Mammary epithelial cell (primary cell): Measurements from ENCODE around the gene HHAT.

ENCODE experiments used
- EZH2 ChIP-seq: IDR thresholded peaks from 2 replicates; pipeline ENCODE4 v1.6.1; 2012; ENCODE audit warnings: low read length, inconsistent platforms, borderline replicate concordance
- TF ChIP-seq, protein P1 (sequence below), 2 donors: IDR thresholded peaks in 1 of 2; conservative IDR thresholded peaks in 1 of 2; 2 replicates each; pipeline ENCODE4 v1.5.1; 2011 to 2012; ENCODE audit warnings: inconsistent platforms in 2 of 2, low read length in 2 of 2, mild to moderate bottlenecking in 2 of 2, control low read depth in 1 of 2, low read depth in 1 of 2; ENCODE audit not compliant: insufficient read depth in 1 of 2; ENCODE audit errors: extremely low read depth in 1 of 2

- no peak for TF ChIP-seq EZH2
- TF ChIP-seq, protein P1, sequence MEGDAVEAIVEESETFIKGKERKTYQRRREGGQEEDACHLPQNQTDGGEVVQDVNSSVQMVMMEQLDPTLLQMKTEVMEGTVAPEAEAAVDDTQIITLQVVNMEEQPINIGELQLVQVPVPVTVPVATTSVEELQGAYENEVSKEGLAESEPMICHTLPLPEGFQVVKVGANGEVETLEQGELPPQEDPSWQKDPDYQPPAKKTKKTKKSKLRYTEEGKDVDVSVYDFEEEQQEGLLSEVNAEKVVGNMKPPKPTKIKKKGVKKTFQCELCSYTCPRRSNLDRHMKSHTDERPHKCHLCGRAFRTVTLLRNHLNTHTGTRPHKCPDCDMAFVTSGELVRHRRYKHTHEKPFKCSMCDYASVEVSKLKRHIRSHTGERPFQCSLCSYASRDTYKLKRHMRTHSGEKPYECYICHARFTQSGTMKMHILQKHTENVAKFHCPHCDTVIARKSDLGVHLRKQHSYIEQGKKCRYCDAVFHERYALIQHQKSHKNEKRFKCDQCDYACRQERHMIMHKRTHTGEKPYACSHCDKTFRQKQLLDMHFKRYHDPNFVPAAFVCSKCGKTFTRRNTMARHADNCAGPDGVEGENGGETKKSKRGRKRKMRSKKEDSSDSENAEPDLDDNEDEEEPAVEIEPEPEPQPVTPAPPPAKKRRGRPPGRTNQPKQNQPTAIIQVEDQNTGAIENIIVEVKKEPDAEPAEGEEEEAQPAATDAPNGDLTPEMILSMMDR (conservative IDR thresholded peaks at IDR 0.05 in 1 of 2, IDR thresholded peaks at IDR 0.05 in 1 of 2; ENCODE audit: extremely low read depth in 1 of 2, insufficient read depth in 1 of 2, low read depth in 1 of 2, low read length in 2 of 2): no peak
Measured at GRCh38 chr1:210291081-210291764, 37.5 kb upstream of the HHAT start.
